Measurements from ENCODE around the gene GNG14. TPM values are rescaled to one million over a fixed set of nuclear protein-coding genes. Genes with fewer than 3 reads are reported as not detected.
"Not testable (repeated sequence)": the region's sequence is repeated elsewhere in the genome, so short reads cannot be mapped to it uniquely, and the experiment has no call there.

The GNG14 gene
- total and polyA plus RNA-seq, 2 donors (not counting 3 experiments of a cell fraction or from before 2014, with no cell fraction given), result not detected

DNA sequence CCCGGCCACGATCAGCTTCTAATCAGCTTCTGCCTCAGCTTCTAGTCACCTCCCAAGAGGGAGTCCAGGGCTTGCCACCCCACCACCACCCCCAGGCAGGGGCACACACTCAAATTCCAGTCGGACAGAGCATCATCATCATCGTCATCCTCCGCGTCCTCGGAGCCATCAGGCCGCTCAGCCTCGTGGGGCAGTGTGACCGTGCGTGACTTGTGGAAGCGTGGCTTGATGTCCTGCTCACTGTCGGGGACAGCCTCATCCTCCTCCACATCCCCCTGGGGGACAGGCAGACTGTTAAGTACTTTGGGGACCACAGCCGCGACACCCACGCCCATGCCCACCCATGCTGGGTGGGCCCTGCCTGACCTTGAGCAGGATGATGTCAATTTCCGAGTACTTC is 23.4 kb downstream of the GNG14 start:
- H3K4me2 ChIP-seq (ENCODE audit: insufficient read depth, low read length), result no peak overlapping the region
- POLR2A ChIA-PET, result no interaction called here
- no peak overlapping the region for H3K9ac ChIP-seq (replicated peaks; ENCODE audit: extremely low read depth, insufficient read depth, low read length)
- BruUV-seq (replicated peaks), result no TSS peak
- DNase-seq (ENCODE audit: low read depth, low spot score) (no peak), FAIRE-seq (no peak)
- H3K36me3 ChIP-seq (ENCODE audit: control insufficient read depth in 2 of 2, extremely low read depth in 1 of 2, insufficient read depth in 2 of 2, low read length in 2 of 2), result peaks cover 29 to 44% of the 10 kb centered on the region in 2 experiments
- intact Hi-C loops (cut with micrococcal nuclease) (loop anchor here (1.0 kb wide), 1 partner anchor 46 kb away; no protein-coding TSS in a partner anchor), dilution Hi-C loops (cut with MboI; ENCODE audit: extremely low pct_ligation_motif_present, low sequenced_read_pairs) (no loop called here)
- no peaks in the 10 kb centered on the region for H3K9me1 ChIP-seq (replicated peaks; ENCODE audit: control insufficient read depth, extremely low read depth, insufficient read depth, low read length)
- H3K79me2 ChIP-seq (ENCODE audit: control insufficient read depth, insufficient read depth, low read length), result peaks cover 15% of the 10 kb centered on the region
- no peaks in the 10 kb centered on the region for H4K20me1 ChIP-seq (replicated peaks; ENCODE audit: control insufficient read depth, extremely low read depth, insufficient read depth, low read length)
- H3K4me1 ChIP-seq (ENCODE audit: control insufficient read depth, extremely low read depth, insufficient read depth, low read length), result no peaks in the 10 kb centered on the region
- TF ChIP-seq JUN (IDR thresholded peaks at IDR 0.05; ENCODE audit: borderline replicate concordance, insufficient read depth, insufficient read length, low read depth), result no peak
- no peak for TF ChIP-seq POLR2A (IDR thresholded peaks at IDR 0.05; ENCODE audit: low read depth, low read length)
- TF ChIP-seq, protein P1, sequence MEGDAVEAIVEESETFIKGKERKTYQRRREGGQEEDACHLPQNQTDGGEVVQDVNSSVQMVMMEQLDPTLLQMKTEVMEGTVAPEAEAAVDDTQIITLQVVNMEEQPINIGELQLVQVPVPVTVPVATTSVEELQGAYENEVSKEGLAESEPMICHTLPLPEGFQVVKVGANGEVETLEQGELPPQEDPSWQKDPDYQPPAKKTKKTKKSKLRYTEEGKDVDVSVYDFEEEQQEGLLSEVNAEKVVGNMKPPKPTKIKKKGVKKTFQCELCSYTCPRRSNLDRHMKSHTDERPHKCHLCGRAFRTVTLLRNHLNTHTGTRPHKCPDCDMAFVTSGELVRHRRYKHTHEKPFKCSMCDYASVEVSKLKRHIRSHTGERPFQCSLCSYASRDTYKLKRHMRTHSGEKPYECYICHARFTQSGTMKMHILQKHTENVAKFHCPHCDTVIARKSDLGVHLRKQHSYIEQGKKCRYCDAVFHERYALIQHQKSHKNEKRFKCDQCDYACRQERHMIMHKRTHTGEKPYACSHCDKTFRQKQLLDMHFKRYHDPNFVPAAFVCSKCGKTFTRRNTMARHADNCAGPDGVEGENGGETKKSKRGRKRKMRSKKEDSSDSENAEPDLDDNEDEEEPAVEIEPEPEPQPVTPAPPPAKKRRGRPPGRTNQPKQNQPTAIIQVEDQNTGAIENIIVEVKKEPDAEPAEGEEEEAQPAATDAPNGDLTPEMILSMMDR (IDR thresholded peaks at IDR 0.05; ENCODE audit: extremely low read depth in 1 of 2, insufficient read depth in 1 of 2, low read depth in 1 of 2, low read length in 2 of 2), result no peak
- TF ChIP-seq, protein P2, sequence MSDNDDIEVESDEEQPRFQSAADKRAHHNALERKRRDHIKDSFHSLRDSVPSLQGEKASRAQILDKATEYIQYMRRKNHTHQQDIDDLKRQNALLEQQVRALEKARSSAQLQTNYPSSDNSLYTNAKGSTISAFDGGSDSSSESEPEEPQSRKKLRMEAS (IDR thresholded peaks at IDR 0.05; ENCODE audit: insufficient read depth, insufficient read length), result no peak
- TF ChIP-seq POLR2AphosphoS5 (IDR thresholded peaks at IDR 0.05; ENCODE audit: insufficient read depth, low read depth, low read length), result no peak
- TF ChIP-seq GATA2 (IDR thresholded peaks at IDR 0.05; ENCODE audit: insufficient read depth, insufficient read length, low read depth, low read length), result no peak
- TF ChIP-seq MYC (IDR thresholded peaks at IDR 0.05; ENCODE audit: low read depth, low read length), result no peak
- no peak for TF ChIP-seq EZH2 (IDR thresholded peaks at IDR 0.05; ENCODE audit: borderline replicate concordance, low read depth, low read length, severe bottlenecking)
- TF ChIP-seq FOS (IDR thresholded peaks at IDR 0.05; ENCODE audit: borderline replicate concordance, insufficient read depth, low read length), result no peak
- H3K27me3 ChIP-seq (ENCODE audit: control insufficient read depth in 2 of 2, insufficient read depth in 2 of 2, low read length in 2 of 2), result no peaks in the 10 kb centered on the region
- CTCF ChIA-PET, result no interaction called here
- no peak overlapping the region for H2AFZ ChIP-seq (ENCODE audit: low read depth, low read length)
- H3K27ac ChIP-seq (ENCODE audit: insufficient read depth, low read depth, low read length), result no peak overlapping the region
- H3K4me3 ChIP-seq (replicated peaks in 1 of 3; ENCODE audit: insufficient read depth in 1 of 3, low read depth in 1 of 3, low read length in 3 of 3), result no peak overlapping the region
- no peaks in the 10 kb centered on the region for H3K9me3 ChIP-seq (replicated peaks; ENCODE audit: control insufficient read depth, insufficient read depth, low read length)

DNA sequence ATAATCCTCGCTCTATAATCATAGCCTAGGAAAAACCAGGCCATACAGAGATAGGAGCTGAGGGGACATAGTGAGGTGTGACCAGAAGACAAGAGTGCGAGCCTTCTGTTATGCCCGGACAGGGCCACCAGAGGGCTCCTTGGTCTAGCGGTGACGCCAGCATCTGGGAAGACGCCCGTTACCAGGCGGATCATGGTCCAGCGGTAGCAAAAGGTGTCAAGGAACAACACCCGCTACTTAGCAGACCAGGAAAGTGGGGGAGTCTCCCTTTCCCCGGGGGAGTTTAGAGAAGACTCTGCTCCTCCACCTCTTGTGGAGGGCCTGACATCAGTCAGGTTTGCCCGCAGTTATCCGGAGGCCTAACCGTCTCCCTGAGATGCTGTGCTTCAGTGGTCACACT is 24.3 kb downstream of the GNG14 start:
- peak; percentile 72 for FAIRE-seq
- Histone ChIP-seq H3K36me3 (ENCODE audit: control insufficient read depth in 2 of 2, extremely low read depth in 1 of 2, insufficient read depth in 2 of 2, low read length in 2 of 2) (peaks cover 27 to 40% of the 10 kb centered on the region in 2 experiments), H3K79me2 (ENCODE audit: control insufficient read depth, insufficient read depth, low read length) (peaks cover 20% of the 10 kb centered on the region)
- POLR2A ChIA-PET; dilution Hi-C loops (cut with MboI; ENCODE audit: extremely low pct_ligation_motif_present, low sequenced_read_pairs); CTCF ChIA-PET; H3K27ac ChIP-seq (ENCODE audit: insufficient read depth, low read depth, low read length); H3K27me3 ChIP-seq (ENCODE audit: control insufficient read depth in 2 of 2, insufficient read depth in 2 of 2, low read length in 2 of 2); H3K4me3 ChIP-seq (replicated peaks in 1 of 3; ENCODE audit: insufficient read depth in 1 of 3, low read depth in 1 of 3, low read length in 3 of 3); H4K20me1 ChIP-seq (replicated peaks; ENCODE audit: control insufficient read depth, extremely low read depth, insufficient read depth, low read length); DNase-seq (ENCODE audit: low read depth, low spot score); H3K9me3 ChIP-seq (replicated peaks; ENCODE audit: control insufficient read depth, insufficient read depth, low read length); H3K4me2 ChIP-seq (ENCODE audit: insufficient read depth, low read length); intact Hi-C loops (cut with micrococcal nuclease); H3K9ac ChIP-seq (replicated peaks; ENCODE audit: extremely low read depth, insufficient read depth, low read length); H2AFZ ChIP-seq (ENCODE audit: low read depth, low read length); H3K4me1 ChIP-seq (ENCODE audit: control insufficient read depth, extremely low read depth, insufficient read depth, low read length); BruUV-seq (replicated peaks); H3K9me1 ChIP-seq (replicated peaks; ENCODE audit: control insufficient read depth, extremely low read depth, insufficient read depth, low read length): not testable (repeated sequence)

DNA sequence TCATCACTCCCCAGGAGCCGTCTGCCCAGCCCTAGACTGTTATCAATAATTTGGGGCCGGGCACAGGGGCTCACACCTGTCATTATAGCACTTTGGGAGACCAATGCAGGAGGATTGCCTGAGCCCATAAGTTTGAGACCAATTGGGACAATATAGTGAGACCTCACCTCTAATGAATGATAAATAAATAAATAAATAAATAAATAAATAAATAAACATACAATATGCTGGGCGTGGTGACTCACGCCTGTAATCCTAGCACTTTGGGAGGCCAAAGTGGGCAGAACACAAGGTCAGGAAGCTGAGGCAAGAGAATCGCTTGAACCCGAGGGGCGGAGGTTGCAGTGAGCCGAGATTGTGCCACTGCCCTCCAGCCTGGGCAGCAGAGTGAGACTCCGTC is 25.5 kb downstream of the GNG14 start:
- CTCF ChIA-PET, result interaction anchor here (1.3 to 1.7 kb wide), 2 partner anchors 44 to 135 kb away, joined by 4 to 13 read pairs; no protein-coding TSS in a partner anchor
- H3K9me1 ChIP-seq (replicated peaks; ENCODE audit: control insufficient read depth, extremely low read depth, insufficient read depth, low read length); H3K4me3 ChIP-seq (replicated peaks in 1 of 3; ENCODE audit: insufficient read depth in 1 of 3, low read depth in 1 of 3, low read length in 3 of 3); dilution Hi-C loops (cut with MboI; ENCODE audit: extremely low pct_ligation_motif_present, low sequenced_read_pairs); POLR2A ChIA-PET; H3K27me3 ChIP-seq (ENCODE audit: control insufficient read depth in 2 of 2, insufficient read depth in 2 of 2, low read length in 2 of 2); H3K9ac ChIP-seq (replicated peaks; ENCODE audit: extremely low read depth, insufficient read depth, low read length); H2AFZ ChIP-seq (ENCODE audit: low read depth, low read length); H3K4me1 ChIP-seq (ENCODE audit: control insufficient read depth, extremely low read depth, insufficient read depth, low read length); H3K9me3 ChIP-seq (replicated peaks; ENCODE audit: control insufficient read depth, insufficient read depth, low read length); intact Hi-C loops (cut with micrococcal nuclease); DNase-seq (ENCODE audit: low read depth, low spot score); H3K4me2 ChIP-seq (ENCODE audit: insufficient read depth, low read length); BruUV-seq (replicated peaks); H4K20me1 ChIP-seq (replicated peaks; ENCODE audit: control insufficient read depth, extremely low read depth, insufficient read depth, low read length); H3K27ac ChIP-seq (ENCODE audit: insufficient read depth, low read depth, low read length): not testable (repeated sequence)
- peak; percentile 18 for FAIRE-seq
- peaks cover 29 to 43% of the 10 kb centered on the region in 2 experiments for H3K36me3 ChIP-seq (ENCODE audit: control insufficient read depth in 2 of 2, extremely low read depth in 1 of 2, insufficient read depth in 2 of 2, low read length in 2 of 2)
- H3K79me2 ChIP-seq (ENCODE audit: control insufficient read depth, insufficient read depth, low read length), result peaks cover 30% of the 10 kb centered on the region

Data from endothelial cell of umbilical vein (primary cell).